Spleen (tissue), 11 donors: ENCODE data around the gene THSD4. TPM values are rescaled to one million over a fixed set of nuclear protein-coding genes. Genes with fewer than 3 reads are reported as not detected.

Experiments
- DNase-seq: peaks from one replicate; pipeline ENCODE4 v3.0.0-alpha.2; 2020
- H3K27ac ChIP-seq, 8 donors: fragments of 200-600 bp; sonication (generic) in 7 of 8; 1 replicate in 4 of 8; 2 replicates in 4 of 8; pipeline versions ENCODE4 v1.5.0 to v1.8.0; 2016 to 2021; ENCODE audit warnings: inconsistent platforms in 4 of 8, mild to moderate bottlenecking in 4 of 8, moderate library complexity in 1 of 8
- H3K27me3 ChIP-seq, 7 donors: fragments of 200-600 bp; sonication (generic) in 6 of 7; replicated peaks in 1 of 7; 1 replicate in 4 of 7; 2 replicates in 3 of 7; pipeline versions ENCODE4 v1.5.0 to v1.8.0; 2016 to 2021; ENCODE audit warnings: inconsistent platforms in 3 of 7, mild to moderate bottlenecking in 1 of 7
- H3K36me3 ChIP-seq, 6 donors: fragments of 200-600 bp; sonication (generic) in 5 of 6; 1 replicate in 4 of 6; 2 replicates in 2 of 6; pipeline versions ENCODE4 v1.5.0 to v1.8.0; 2016 to 2021; ENCODE audit warnings: inconsistent platforms in 2 of 6
- H3K4me1 ChIP-seq, 6 donors: fragments of 200-600 bp; sonication (generic) in 5 of 6; 1 replicate in 3 of 6; 2 replicates in 3 of 6; pipeline versions ENCODE4 v1.5.0 to v1.8.0; 2016 to 2021; ENCODE audit warnings: inconsistent platforms in 3 of 6
- H3K4me3 ChIP-seq, 8 donors: fragments of 200-600 bp; sonication (generic) in 7 of 8; 1 replicate in 4 of 8; 2 replicates in 4 of 8; pipeline versions ENCODE4 v1.5.0 to v1.8.0; 2016 to 2021; ENCODE audit warnings: inconsistent platforms in 4 of 8, mild to moderate bottlenecking in 4 of 8, moderate library complexity in 2 of 8
- H3K9me3 ChIP-seq, 8 donors: fragments of 200-600 bp; sonication (generic) in 7 of 8; 1 replicate in 4 of 8; 2 replicates in 4 of 8; pipeline versions ENCODE4 v1.5.0 to v1.8.0; 2016 to 2021; ENCODE audit warnings: inconsistent platforms in 4 of 8
- POLR2A ChIP-seq, 3 donors: fragments of 450-650 bp; IDR thresholded peaks; one replicate each; pipeline ENCODE4 v1.5.1; 2017; ENCODE audit warnings: antibody characterized with exemption in 3 of 3, mild to moderate bottlenecking in 1 of 3
- POLR2AphosphoS5 ChIP-seq, 3 donors: sonication (generic); formaldehyde crosslinking; IDR thresholded peaks; one replicate each; pipeline ENCODE4 v1.5.1; 2017; ENCODE audit warnings: antibody characterized with exemption in 3 of 3
- WGBS, 5 donors: extraction: QIAGEN DNeasy Blood & Tissue Kit in 3 of 5; methylation state at CpG; one replicate each; pipeline versions ENCODE4 v1.1.5 to v1.1.7; 2013 to 2018; 5-methylcytosine and 5-hydroxymethylcytosine counted together
- intact Hi-C: fragments of 100-400 bp; cut with DNase I; formaldehyde crosslinking; loops from one replicate; pipeline ENCODE4 v1.15.0; 2023; ENCODE audit warnings: low total_unique reads
- polyA plus RNA-seq, 3 donors: library from polyadenylated mRNA; stranded (reverse); fragments of 200-250 nt; gene quantifications; one replicate each; pipeline ENCODE4 v1.2.1, GENCODE V29; 2013
- total RNA-seq, 7 donors: library from RNA; depleted of rRNA in 3 of 7; stranded (reverse); fragments of >200 nt in 3 of 7; fragmentation: NEBNext Ultra II Directional in 4 of 7; extraction: Animal tissue kit (Norgen Biotek cat#: 25700) in 4 of 7; gene quantifications; one replicate each; pipeline versions ENCODE4 v1.1.0 to v1.2.1, GENCODE V29; 2016 to 2021
- TF ChIP-seq, protein P1 (sequence below), 11 experiments: fragments of 200-600 bp in 7 of 11; fragments of 450-650 bp in 4 of 11; sonication (generic) in 4 of 11; IDR thresholded peaks in 8 of 11; conservative IDR thresholded peaks in 3 of 11; 1 replicate in 7 of 11; 2 replicates in 4 of 11; pipeline versions ENCODE4 v1.4.0 to v1.8.0; 2016 to 2021; ENCODE audit warnings: antibody characterized with exemption in 11 of 11, inconsistent platforms in 4 of 11, mild to moderate bottlenecking in 1 of 11
- donor health status: healthy with polysubstance abuse.
- donor health status: DM: no; HTN: no; CAD: no; lungs with moderate emphysema.
- donor health status: DM: no; HTN: no; CAD: no.
- donor health status: Bipolar disorder and iron deficiency.
- donor health status: healthy.
- donor health status: DM: no; HTN: no; CAD: no.
- donor health status: DM: yes; HTN: yes; CAD: no.

THSD4 gene
- total and polyA plus RNA-seq, 10 donors: 0.29 to 11.3 (median 3.4) TPM

DNA sequence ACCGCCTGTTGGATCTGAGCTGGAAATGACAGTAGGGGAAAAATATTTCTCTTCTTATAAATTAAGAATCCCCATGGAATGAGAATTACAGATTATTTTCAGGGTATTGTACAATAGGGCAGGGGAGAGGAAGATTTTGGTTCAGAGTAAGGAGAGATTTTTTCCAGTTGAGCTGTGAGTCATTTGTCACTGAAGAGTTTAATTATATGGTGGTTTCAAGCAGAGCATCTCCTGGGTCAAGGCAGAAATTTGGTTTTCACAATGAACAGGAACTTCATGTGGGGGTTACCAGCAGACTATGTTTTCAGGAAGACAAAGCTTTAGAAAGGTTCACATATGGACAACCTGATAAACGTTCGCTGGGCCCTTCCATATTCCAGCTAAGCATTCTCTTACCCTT is 512.3 kb downstream of the THSD4 start:
- no peak overlapping the region for H3K4me3 ChIP-seq
- intact Hi-C loops: no loop called here
- no peak for DNase-seq
- no peaks in the 10 kb centered on the region for H3K27me3 ChIP-seq
- no peaks in the 10 kb centered on the region for H3K36me3 ChIP-seq
- 72 to 79% (median 78%) methylated on average over 3 of the region's 3 CpGs for WGBS, 5 donors
- no peak for TF ChIP-seq POLR2AphosphoS5 (IDR thresholded peaks at IDR 0.05)
- no peak for TF ChIP-seq POLR2A (IDR thresholded peaks at IDR 0.05)
- TF ChIP-seq, protein P1, sequence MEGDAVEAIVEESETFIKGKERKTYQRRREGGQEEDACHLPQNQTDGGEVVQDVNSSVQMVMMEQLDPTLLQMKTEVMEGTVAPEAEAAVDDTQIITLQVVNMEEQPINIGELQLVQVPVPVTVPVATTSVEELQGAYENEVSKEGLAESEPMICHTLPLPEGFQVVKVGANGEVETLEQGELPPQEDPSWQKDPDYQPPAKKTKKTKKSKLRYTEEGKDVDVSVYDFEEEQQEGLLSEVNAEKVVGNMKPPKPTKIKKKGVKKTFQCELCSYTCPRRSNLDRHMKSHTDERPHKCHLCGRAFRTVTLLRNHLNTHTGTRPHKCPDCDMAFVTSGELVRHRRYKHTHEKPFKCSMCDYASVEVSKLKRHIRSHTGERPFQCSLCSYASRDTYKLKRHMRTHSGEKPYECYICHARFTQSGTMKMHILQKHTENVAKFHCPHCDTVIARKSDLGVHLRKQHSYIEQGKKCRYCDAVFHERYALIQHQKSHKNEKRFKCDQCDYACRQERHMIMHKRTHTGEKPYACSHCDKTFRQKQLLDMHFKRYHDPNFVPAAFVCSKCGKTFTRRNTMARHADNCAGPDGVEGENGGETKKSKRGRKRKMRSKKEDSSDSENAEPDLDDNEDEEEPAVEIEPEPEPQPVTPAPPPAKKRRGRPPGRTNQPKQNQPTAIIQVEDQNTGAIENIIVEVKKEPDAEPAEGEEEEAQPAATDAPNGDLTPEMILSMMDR (IDR thresholded peaks at IDR 0.05 in 8 of 11, conservative IDR thresholded peaks at IDR 0.05 in 3 of 11): no peak
- H3K27ac ChIP-seq: no peak overlapping the region
- H3K4me1 ChIP-seq: no peaks in the 10 kb centered on the region
- no peaks in the 10 kb centered on the region for H3K9me3 ChIP-seq

DNA sequence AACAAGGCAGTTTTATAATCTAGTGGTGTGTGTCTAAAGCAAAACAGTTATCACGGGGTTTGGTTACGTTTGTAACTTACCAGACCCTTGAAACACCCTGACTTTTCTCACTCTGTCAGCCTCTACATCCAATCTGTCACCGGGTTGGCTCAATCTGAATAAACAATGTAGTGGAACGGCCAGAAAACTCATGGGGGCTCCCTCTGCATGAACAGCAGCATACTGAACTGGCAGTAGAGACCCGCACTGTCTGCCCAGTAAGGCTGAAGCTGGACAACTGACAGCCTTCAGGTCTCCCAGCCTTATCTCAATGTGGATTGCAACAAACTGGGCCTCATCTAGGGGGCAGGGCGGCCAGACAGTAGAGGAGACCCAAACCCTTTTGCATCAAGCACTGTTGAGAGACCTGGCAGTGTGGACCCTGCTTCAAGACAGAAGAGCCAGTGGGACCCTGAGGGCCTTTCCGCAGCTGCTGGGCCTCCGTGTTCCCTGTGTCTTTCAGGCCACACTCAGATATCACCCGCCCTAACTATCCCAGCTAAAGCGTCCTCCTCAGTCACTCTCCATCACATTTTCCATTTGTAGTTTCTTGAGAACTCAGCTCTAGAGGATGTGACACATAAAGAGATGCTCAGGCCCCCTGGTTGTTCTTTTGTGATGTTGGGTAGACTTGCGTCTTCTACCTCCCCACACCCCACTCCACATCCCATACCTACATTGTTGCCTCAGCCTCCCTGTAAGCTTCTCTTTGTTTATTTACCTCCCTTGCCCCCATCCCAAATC is 513.9 kb downstream of the THSD4 start:
- Histone ChIP-seq H3K27me3 (no peaks in the 10 kb centered on the region), H3K27ac (no peak overlapping the region), H3K4me1 (no peaks in the 10 kb centered on the region), H3K4me3 (no peak overlapping the region), H3K36me3 (no peaks in the 10 kb centered on the region), H3K9me3 (no peaks in the 10 kb centered on the region)
- intact Hi-C loops: no loop called here
- no peak for DNase-seq
- 78 to 91% (median 85%) methylated on average over 10 to 11 of the region's 11 CpGs for WGBS, 5 donors
- TF ChIP-seq POLR2AphosphoS5 (IDR thresholded peaks at IDR 0.05): no peak
- no peak for TF ChIP-seq POLR2A (IDR thresholded peaks at IDR 0.05)
- TF ChIP-seq, protein P1 (IDR thresholded peaks at IDR 0.05 in 8 of 11, conservative IDR thresholded peaks at IDR 0.05 in 3 of 11): no peak

DNA sequence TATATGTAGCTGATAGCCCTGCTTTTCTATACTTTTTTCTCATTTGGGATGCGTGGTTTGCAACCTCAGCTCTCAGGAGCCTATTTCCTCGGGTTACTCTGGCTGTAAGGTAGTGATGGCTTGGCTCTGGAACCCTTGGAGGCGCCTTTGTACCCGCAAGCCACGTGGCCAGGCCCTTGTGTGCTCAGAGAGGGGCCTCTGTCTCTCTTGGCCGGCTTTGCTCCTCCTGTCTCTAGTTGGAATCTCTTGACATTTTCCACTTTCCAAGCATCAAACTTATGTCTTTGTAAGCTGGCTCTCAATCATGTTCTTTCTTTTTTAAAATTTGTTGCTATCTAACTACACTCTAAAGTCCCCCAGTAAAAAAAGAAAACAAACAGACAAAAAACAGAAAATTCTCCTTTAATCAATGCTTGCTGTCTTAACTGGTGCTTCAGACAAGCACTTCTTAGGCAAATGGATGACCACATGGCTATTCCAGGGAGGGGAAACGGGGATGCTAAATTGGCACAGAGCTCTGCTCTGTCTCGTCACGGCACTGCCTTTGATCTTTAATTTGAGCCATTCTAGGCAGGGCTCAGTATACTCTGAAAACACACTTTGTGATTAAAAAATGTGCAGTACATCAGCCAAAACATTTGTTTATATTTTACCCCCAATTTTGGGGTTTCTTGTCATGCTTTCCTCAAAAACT is 514.7 kb downstream of the THSD4 start:
- H3K9me3 ChIP-seq: no peaks in the 10 kb centered on the region
- no peak for DNase-seq
- no peaks in the 10 kb centered on the region for H3K36me3 ChIP-seq
- H3K4me1 ChIP-seq: no peaks in the 10 kb centered on the region
- H3K27ac ChIP-seq: no peak overlapping the region
- H3K4me3 ChIP-seq: no peak overlapping the region
- intact Hi-C loops: no loop called here
- TF ChIP-seq POLR2A (IDR thresholded peaks at IDR 0.05) (no peak), POLR2AphosphoS5 (IDR thresholded peaks at IDR 0.05) (no peak)
- TF ChIP-seq, protein P1 (IDR thresholded peaks at IDR 0.05 in 8 of 11, conservative IDR thresholded peaks at IDR 0.05 in 3 of 11): no peak
- no peaks in the 10 kb centered on the region for H3K27me3 ChIP-seq
- 67 to 85% (median 71%) methylated on average over 9 of the region's 9 CpGs for WGBS, 5 donors

DNA sequence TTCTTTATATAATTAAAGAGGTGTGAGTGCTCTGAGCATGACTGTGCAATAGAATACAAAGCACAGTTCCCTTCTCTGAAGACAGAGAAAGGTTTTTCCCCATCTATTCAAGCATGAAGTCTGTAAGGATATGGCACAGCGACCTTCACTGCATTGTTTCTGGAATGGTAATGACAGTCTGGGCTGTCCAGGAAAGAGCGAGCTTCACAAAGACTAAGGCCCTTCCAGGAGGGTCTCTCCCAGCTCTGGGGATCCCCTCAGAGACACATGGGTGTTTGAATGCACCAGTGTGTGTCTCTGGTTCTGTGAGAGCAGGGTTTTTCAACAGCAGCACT is 515.2 kb downstream of the THSD4 start:
- H3K4me1 ChIP-seq: no peaks in the 10 kb centered on the region
- H3K9me3 ChIP-seq: no peaks in the 10 kb centered on the region
- no peak overlapping the region for H3K27ac ChIP-seq
- TF ChIP-seq, protein P1 (IDR thresholded peaks at IDR 0.05 in 8 of 11, conservative IDR thresholded peaks at IDR 0.05 in 3 of 11): no peak
- TF ChIP-seq POLR2A (IDR thresholded peaks at IDR 0.05) (no peak), POLR2AphosphoS5 (IDR thresholded peaks at IDR 0.05) (no peak)
- 69 to 81% (median 75%) methylated on average over 2 of the region's 2 CpGs for WGBS, 5 donors
- no peak for DNase-seq
- H3K36me3 ChIP-seq: no peaks in the 10 kb centered on the region
- no peaks in the 10 kb centered on the region for H3K27me3 ChIP-seq
- no peak overlapping the region for H3K4me3 ChIP-seq
- intact Hi-C loops: no loop called here
